K562 (cell line): ENCODE measurements around the gene SNAPC2. TPM values are rescaled to one million over a fixed set of nuclear protein-coding genes. Genes with fewer than 3 reads are reported as not detected.

Experiments
- ELK1 ChIP-seq: sonication (generic); formaldehyde crosslinking; IDR thresholded peaks from 2 replicates; pipeline ENCODE4 v1.8.1; 2022; ENCODE audit warnings: missing genetic modification reagents
- GTF2E2 ChIP-seq: fragments of 200-800 bp; sonication (Bioruptor generic); IDR thresholded peaks from 2 replicates; pipeline ENCODE4 v1.6.1; 2016; ENCODE audit warnings: missing genetic modification characterization, missing compliant biosample characterization
- HDAC1 ChIP-seq, 2 experiments: fragments of 450-650 bp; IDR thresholded peaks; 2 replicates each; pipeline ENCODE4 v1.6.1; 2016 to 2017; ENCODE audit warnings: inconsistent platforms in 1 of 2, mild to moderate bottlenecking in 1 of 2, moderate library complexity in 1 of 2
- HDGF ChIP-seq: fragments of 450-650 bp; IDR thresholded peaks from 2 replicates; pipeline ENCODE4 v1.6.1; 2016
- HMBOX1 ChIP-seq: sonication (generic); IDR thresholded peaks from 2 replicates; pipeline ENCODE4 v1.6.1; 2016
- HNRNPH1 ChIP-seq: fragments of 200-400 bp; formaldehyde crosslinking; optimal IDR thresholded peaks from 2 replicates; pipeline ENCODE3; 2017; ENCODE audit warnings: low read depth, mild to moderate bottlenecking, low read length, moderate library complexity
- MYNN ChIP-seq, 2 experiments: sonication (generic); formaldehyde crosslinking in 1 of 2; IDR thresholded peaks; 2 replicates each; pipeline versions ENCODE4 v1.5.0 to v1.6.1; 2016 to 2020; ENCODE audit warnings: antibody characterized with exemption in 1 of 2, missing genetic modification reagents in 1 of 2
- NFATC3 ChIP-seq: fragments of 450-650 bp; IDR thresholded peaks from 2 replicates; pipeline ENCODE4 v1.6.1; 2017; ENCODE audit warnings: mild to moderate bottlenecking
- POLR2AphosphoS5 ChIP-seq: IDR thresholded peaks from 2 replicates; pipeline ENCODE4 v1.6.1; 2011; ENCODE audit warnings: mild to moderate bottlenecking, low read depth, low read length, moderate library complexity; ENCODE audit not compliant: control insufficient read depth, insufficient read depth
- SMC3 ChIP-seq: conservative IDR thresholded peaks from 2 replicates; pipeline ENCODE4 v1.6.1; 2011; ENCODE audit warnings: low read depth, low read length, improper control_type of control experiment; ENCODE audit not compliant: insufficient read depth
- SUPT5H ChIP-seq: fragments of 450-650 bp; IDR thresholded peaks from 2 replicates; pipeline ENCODE4 v1.6.1; 2016
- ZNF764 ChIP-seq: fragments of 250-450 bp; sonication (Bioruptor Pico); IDR thresholded peaks from 2 replicates; pipeline ENCODE4 v1.4.0; 2020; ENCODE audit warnings: low read depth, mild to moderate bottlenecking, moderate library complexity
- polyA plus RNA-seq, 8 experiments: library from polyadenylated mRNA; depleted of rRNA in 4 of 8; stranded (reverse) in 5 of 8; unstranded in 3 of 8; fragments of >200 nt; fragmentation: Nextera tagmentation in 2 of 8; fragmentation: Illumina TruSeq in 1 of 8; extraction: Ambion mirVana in 2 of 8; extraction: Trizol in 1 of 8; gene quantifications; 2 replicates each; pipeline versions ENCODE4 v1.2.1 to v1.2.3, GENCODE V29; 2011 to 2014; ENCODE audit warnings: inconsistent platforms in 1 of 8, missing spikeins in 1 of 8
- total RNA-seq, 7 experiments: library from RNA; depleted of rRNA in 6 of 7; stranded (reverse); fragments of >200 nt in 6 of 7; fragmentation: Illumina TruSeq in 2 of 7; extraction: Trizol in 2 of 7; gene quantifications; 2 replicates each; pipeline versions ENCODE4 v1.2.1 to v1.2.3, GENCODE V29; 2011 to 2021; ENCODE audit warnings: low replicate concordance in 1 of 7
- TF ChIP-seq, protein P1 (sequence below): fragments of 250-450 bp; sonication (Bioruptor Pico); IDR thresholded peaks from 2 replicates; pipeline ENCODE4 v1.8.0; 2022; ENCODE audit warnings: moderate library complexity, mild to moderate bottlenecking, inconsistent platforms
- TF ChIP-seq, protein P2 (sequence below): fragments of 200-600 bp; sonication (generic); IDR thresholded peaks from one replicate; pipeline ENCODE4 v1.6.1; 2012; ENCODE audit warnings: mild to moderate bottlenecking, low read depth, low read length, inconsistent platforms

Gene SNAPC2
- total and polyA plus RNA-seq, 9 of the 15 experiments (the other 6 are each of a cell fraction or from before 2014, with no cell fraction given), result 0.59 to 45.1 (median 15.3) TPM

- no peak for TF ChIP-seq MYNN (IDR thresholded peaks at IDR 0.05)
- no peak for TF ChIP-seq MYNN (CRISPR knock-in tag; IDR thresholded peaks at IDR 0.05)
- TF ChIP-seq, protein P1, sequence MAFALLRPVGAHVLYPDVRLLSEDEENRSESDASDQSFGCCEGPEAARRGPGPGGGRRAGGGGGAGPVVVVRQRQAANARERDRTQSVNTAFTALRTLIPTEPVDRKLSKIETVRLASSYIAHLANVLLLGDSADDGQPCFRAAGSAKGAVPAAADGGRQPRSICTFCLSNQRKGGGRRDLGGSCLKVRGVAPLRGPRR (CRISPR knock-in tag), result no peak
- no peak for TF ChIP-seq GTF2E2 (tag)
- TF ChIP-seq, protein P2, sequence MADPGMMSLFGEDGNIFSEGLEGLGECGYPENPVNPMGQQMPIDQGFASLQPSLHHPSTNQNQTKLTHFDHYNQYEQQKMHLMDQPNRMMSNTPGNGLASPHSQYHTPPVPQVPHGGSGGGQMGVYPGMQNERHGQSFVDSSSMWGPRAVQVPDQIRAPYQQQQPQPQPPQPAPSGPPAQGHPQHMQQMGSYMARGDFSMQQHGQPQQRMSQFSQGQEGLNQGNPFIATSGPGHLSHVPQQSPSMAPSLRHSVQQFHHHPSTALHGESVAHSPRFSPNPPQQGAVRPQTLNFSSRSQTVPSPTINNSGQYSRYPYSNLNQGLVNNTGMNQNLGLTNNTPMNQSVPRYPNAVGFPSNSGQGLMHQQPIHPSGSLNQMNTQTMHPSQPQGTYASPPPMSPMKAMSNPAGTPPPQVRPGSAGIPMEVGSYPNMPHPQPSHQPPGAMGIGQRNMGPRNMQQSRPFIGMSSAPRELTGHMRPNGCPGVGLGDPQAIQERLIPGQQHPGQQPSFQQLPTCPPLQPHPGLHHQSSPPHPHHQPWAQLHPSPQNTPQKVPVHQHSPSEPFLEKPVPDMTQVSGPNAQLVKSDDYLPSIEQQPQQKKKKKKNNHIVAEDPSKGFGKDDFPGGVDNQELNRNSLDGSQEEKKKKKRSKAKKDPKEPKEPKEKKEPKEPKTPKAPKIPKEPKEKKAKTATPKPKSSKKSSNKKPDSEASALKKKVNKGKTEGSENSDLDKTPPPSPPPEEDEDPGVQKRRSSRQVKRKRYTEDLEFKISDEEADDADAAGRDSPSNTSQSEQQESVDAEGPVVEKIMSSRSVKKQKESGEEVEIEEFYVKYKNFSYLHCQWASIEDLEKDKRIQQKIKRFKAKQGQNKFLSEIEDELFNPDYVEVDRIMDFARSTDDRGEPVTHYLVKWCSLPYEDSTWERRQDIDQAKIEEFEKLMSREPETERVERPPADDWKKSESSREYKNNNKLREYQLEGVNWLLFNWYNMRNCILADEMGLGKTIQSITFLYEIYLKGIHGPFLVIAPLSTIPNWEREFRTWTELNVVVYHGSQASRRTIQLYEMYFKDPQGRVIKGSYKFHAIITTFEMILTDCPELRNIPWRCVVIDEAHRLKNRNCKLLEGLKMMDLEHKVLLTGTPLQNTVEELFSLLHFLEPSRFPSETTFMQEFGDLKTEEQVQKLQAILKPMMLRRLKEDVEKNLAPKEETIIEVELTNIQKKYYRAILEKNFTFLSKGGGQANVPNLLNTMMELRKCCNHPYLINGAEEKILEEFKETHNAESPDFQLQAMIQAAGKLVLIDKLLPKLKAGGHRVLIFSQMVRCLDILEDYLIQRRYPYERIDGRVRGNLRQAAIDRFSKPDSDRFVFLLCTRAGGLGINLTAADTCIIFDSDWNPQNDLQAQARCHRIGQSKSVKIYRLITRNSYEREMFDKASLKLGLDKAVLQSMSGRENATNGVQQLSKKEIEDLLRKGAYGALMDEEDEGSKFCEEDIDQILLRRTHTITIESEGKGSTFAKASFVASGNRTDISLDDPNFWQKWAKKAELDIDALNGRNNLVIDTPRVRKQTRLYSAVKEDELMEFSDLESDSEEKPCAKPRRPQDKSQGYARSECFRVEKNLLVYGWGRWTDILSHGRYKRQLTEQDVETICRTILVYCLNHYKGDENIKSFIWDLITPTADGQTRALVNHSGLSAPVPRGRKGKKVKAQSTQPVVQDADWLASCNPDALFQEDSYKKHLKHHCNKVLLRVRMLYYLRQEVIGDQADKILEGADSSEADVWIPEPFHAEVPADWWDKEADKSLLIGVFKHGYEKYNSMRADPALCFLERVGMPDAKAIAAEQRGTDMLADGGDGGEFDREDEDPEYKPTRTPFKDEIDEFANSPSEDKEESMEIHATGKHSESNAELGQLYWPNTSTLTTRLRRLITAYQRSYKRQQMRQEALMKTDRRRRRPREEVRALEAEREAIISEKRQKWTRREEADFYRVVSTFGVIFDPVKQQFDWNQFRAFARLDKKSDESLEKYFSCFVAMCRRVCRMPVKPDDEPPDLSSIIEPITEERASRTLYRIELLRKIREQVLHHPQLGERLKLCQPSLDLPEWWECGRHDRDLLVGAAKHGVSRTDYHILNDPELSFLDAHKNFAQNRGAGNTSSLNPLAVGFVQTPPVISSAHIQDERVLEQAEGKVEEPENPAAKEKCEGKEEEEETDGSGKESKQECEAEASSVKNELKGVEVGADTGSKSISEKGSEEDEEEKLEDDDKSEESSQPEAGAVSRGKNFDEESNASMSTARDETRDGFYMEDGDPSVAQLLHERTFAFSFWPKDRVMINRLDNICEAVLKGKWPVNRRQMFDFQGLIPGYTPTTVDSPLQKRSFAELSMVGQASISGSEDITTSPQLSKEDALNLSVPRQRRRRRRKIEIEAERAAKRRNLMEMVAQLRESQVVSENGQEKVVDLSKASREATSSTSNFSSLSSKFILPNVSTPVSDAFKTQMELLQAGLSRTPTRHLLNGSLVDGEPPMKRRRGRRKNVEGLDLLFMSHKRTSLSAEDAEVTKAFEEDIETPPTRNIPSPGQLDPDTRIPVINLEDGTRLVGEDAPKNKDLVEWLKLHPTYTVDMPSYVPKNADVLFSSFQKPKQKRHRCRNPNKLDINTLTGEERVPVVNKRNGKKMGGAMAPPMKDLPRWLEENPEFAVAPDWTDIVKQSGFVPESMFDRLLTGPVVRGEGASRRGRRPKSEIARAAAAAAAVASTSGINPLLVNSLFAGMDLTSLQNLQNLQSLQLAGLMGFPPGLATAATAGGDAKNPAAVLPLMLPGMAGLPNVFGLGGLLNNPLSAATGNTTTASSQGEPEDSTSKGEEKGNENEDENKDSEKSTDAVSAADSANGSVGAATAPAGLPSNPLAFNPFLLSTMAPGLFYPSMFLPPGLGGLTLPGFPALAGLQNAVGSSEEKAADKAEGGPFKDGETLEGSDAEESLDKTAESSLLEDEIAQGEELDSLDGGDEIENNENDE, result no peak
- peak; percentile 79 for TF ChIP-seq SUPT5H
- peak in 1 of 2 experiments; percentile 49; a peak in 1 of 4 replicates for TF ChIP-seq HDAC1 (IDR thresholded peaks at IDR 0.05)
- no peak for TF ChIP-seq HMBOX1
- TF ChIP-seq SMC3, result no peak
- TF ChIP-seq ZNF764 (CRISPR knock-in tag), result no peak
- TF ChIP-seq HDGF, result no peak
- TF ChIP-seq ELK1, result no peak
- no peak for TF ChIP-seq NFATC3
- TF ChIP-seq POLR2AphosphoS5, result peak; percentile 60; the same call in 1 of the 2 replicates
- TF ChIP-seq HNRNPH1, result no peak
These were observed 31.9 kb upstream of the SNAPC2 start, which contains the start of gene LRRC8E (continued) for GRCh38 chr19:7888145-7888825.
